GM18502 (cell line): ENCODE measurements around the gene GOLM1.

Source experiments
- ATAC-seq: cut with Tn5 transposase; IDR thresholded peaks from one replicate; pipeline ENCODE4 v1.9.1; 2021; ENCODE audit warnings: mild to moderate bottlenecking; ENCODE audit not compliant: unreplicated experiment, poor library complexity

Gene GOLM1

GRCh38 chr9:86046930-86047341 is 52.4 kb downstream of the GOLM1 start:
- ATAC-seq, result no peak

- no peak for ATAC-seq
Measured at GRCh38 chr9:86046071-86046636, 53.2 kb downstream of the GOLM1 start.

- no peak for ATAC-seq
Measured at GRCh38 chr9:86045654-86046053, 53.7 kb downstream of the GOLM1 start.

GRCh38 chr9:86043999-86044398 is 55.4 kb downstream of the GOLM1 start:
- no peak for ATAC-seq

- no peak for ATAC-seq
Measured at GRCh38 chr9:86043586-86043985, 55.8 kb downstream of the GOLM1 start.

GRCh38 chr9:86042199-86042978 is 57.0 kb downstream of the GOLM1 start:
- no peak for ATAC-seq

- no peak for ATAC-seq
Measured at GRCh38 chr9:86041311-86041741, 58.0 kb downstream of the GOLM1 start.

GRCh38 chr9:86040861-86041155 is 58.5 kb downstream of the GOLM1 start:
- no peak for ATAC-seq

- no peak for ATAC-seq
Measured at GRCh38 chr9:86039991-86040860, 59.1 kb downstream of the GOLM1 start.

- ATAC-seq, result no peak
Measured at GRCh38 chr9:86036555-86036954, 62.8 kb downstream of the GOLM1 start.

GRCh38 chr9:86035827-86036440 is 63.4 kb downstream of the GOLM1 start:
- no peak for ATAC-seq

GRCh38 chr9:86034863-86035734 is 64.3 kb downstream of the GOLM1 start:
- ATAC-seq, result no peak

GRCh38 chr9:86027767-86028166 is 71.6 kb downstream of the GOLM1 start:
- ATAC-seq, result no peak

- no peak for ATAC-seq
Measured at GRCh38 chr9:86022687-86023266, 76.6 kb downstream of the GOLM1 start.

- no peak for ATAC-seq
Measured at GRCh38 chr9:86021166-86021565, 78.2 kb downstream of the GOLM1 start.

- no peak for ATAC-seq
Measured at GRCh38 chr9:86020731-86021130, 78.6 kb downstream of the GOLM1 start.

GRCh38 chr9:86009133-86009532 is 90.2 kb downstream of the GOLM1 start:
- no peak for ATAC-seq

- ATAC-seq, result no peak
Measured at GRCh38 chr9:86005253-86005775, 94.0 kb downstream of the GOLM1 start.

- ATAC-seq, result no peak
Measured at GRCh38 chr9:85995599-85995998, 103.8 kb downstream of the GOLM1 start.
